Coronary artery (tissue), 2 donors: Measurements from ENCODE around the gene DPP4.
"Not testable (repeated sequence)": the region's sequence is repeated elsewhere in the genome, so short reads cannot be mapped to it uniquely, and the experiment has no call there.

Source experiments
- DNase-seq: peaks from one replicate; pipeline ENCODE4 v3.0.0-alpha.2; 2017; ENCODE audit warnings: low spot score
- H3K27ac ChIP-seq, 2 donors: fragments of 200-600 bp; sonication (generic); one replicate each; pipeline ENCODE4 v1.5.1; 2016 to 2019
- H3K4me3 ChIP-seq: fragments of 200-600 bp; sonication (generic); 2 replicates; pipeline ENCODE4 v1.5.1; 2016; ENCODE audit warnings: mild to moderate bottlenecking, moderate library complexity
- TF ChIP-seq, protein P1 (sequence below): fragments of 200-600 bp; sonication (generic); IDR thresholded peaks from one replicate; pipeline ENCODE4 v1.5.1; 2019; ENCODE audit warnings: antibody characterized with exemption

DPP4 gene

DNA sequence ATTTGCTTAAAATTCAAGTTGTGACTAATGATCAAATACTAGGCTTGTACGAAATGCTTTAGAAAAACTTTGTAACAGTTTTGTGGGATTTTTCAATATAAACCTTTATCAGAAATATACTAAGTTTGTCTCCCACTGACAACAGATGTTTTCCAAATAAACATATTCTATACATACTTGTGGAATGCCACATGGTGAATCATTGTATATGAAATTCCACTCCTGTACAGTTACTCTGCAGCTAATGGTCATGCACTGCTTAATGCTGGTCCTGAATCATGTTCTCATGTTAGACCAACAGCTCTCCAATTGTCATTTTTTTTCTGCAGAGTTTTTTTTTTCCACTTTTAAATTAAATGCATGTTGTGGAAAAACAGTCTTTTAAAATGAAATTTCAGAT is 90.1 kb downstream of the DPP4 start:
- Histone ChIP-seq H3K27ac (no peak overlapping the region), H3K4me3 (no peak overlapping the region)
- TF ChIP-seq, protein P1, sequence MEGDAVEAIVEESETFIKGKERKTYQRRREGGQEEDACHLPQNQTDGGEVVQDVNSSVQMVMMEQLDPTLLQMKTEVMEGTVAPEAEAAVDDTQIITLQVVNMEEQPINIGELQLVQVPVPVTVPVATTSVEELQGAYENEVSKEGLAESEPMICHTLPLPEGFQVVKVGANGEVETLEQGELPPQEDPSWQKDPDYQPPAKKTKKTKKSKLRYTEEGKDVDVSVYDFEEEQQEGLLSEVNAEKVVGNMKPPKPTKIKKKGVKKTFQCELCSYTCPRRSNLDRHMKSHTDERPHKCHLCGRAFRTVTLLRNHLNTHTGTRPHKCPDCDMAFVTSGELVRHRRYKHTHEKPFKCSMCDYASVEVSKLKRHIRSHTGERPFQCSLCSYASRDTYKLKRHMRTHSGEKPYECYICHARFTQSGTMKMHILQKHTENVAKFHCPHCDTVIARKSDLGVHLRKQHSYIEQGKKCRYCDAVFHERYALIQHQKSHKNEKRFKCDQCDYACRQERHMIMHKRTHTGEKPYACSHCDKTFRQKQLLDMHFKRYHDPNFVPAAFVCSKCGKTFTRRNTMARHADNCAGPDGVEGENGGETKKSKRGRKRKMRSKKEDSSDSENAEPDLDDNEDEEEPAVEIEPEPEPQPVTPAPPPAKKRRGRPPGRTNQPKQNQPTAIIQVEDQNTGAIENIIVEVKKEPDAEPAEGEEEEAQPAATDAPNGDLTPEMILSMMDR = no peak
- DNase-seq = no peak

GRCh38 chr2:161983331-161983651 is 90.7 kb downstream of the DPP4 start:
- TF ChIP-seq, protein P1 = no peak
- Histone ChIP-seq H3K27ac (no peak overlapping the region), H3K4me3 (no peak overlapping the region)
- no peak for DNase-seq

- Histone ChIP-seq H3K4me3 (no peak overlapping the region), H3K27ac (no peak overlapping the region)
- TF ChIP-seq, protein P1 = no peak
- no peak for DNase-seq
Observed at GRCh38 chr2:161982548-161983330, 91.3 kb downstream of the DPP4 start.

- no peak overlapping the region for H3K27ac ChIP-seq
- TF ChIP-seq, protein P1 = no peak
Observed at GRCh38 chr2:161981679-161982250, 92.2 kb downstream of the DPP4 start.

DNA sequence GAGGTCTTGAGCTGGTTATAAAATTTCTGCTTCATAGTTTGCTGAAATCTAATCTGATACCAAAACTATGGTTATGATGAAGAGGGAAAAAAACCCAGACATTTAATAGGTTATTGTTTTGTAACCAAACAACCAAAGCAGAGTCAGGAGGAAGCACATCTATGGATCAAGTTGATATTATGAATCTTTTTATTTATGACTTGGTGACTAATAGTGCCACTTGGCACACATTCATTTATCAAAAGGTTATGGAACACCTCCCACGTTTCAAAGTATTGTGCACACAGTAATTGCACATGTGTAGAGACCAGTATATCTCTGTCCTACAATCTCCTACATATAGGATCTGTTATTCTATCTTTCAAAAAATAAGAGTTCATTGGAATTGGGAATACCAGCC is 93.0 kb downstream of the DPP4 start:
- H3K4me3 ChIP-seq = no peak overlapping the region
- TF ChIP-seq, protein P1 = no peak

More at GRCh38 chr2:161981679-161982250, 92.2 kb downstream of the DPP4 start:
- DNase-seq = no peak
- no peak overlapping the region for H3K4me3 ChIP-seq

GRCh38 chr2:161979490-161979889 is 94.5 kb downstream of the DPP4 start:
- TF ChIP-seq, protein P1 = no peak
- DNase-seq = no peak
- no peak overlapping the region for H3K27ac ChIP-seq
- no peak overlapping the region for H3K4me3 ChIP-seq

More for the DNA sequence above, 93.0 kb downstream of the DPP4 start:
- H3K27ac ChIP-seq = no peak overlapping the region
- DNase-seq = no peak

DNA sequence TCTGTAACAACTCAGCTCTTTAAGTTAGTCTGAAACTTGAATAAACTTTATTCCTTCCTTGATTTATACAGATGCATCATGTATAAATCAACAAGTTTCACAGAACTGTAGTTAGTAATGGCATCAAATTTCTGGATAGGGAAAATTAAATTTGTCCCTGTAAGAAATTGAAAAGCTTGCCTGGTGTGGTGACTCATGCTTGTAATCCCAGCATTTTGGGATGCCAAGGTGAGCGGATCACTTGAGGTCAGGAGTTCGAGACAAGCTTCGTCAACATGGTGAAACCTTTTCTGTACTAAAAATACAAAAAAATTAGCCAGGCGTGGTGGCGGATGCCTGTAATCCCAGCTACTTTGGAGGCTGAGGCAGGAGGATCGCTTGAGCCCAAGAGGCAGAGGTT is 96.1 kb downstream of the DPP4 start:
- not testable (repeated sequence) for DNase-seq, H3K27ac ChIP-seq, H3K4me3 ChIP-seq
